ENCODE data around the gene PCBD2.
"Not testable (repeated sequence)": the region's sequence is repeated elsewhere in the genome, so short reads cannot be mapped to it uniquely, and the experiment has no call there.

The PCBD2 gene

GRCh38 chr5:134964359-134965270 lies 59.7 kb downstream of the PCBD2 start:
- DNase-seq = no peak

GRCh38 chr5:134965271-134965825 lies 60.4 kb downstream of the PCBD2 start:
- DNase-seq = peak in 1 of 2 donors; percentile 3

DNA sequence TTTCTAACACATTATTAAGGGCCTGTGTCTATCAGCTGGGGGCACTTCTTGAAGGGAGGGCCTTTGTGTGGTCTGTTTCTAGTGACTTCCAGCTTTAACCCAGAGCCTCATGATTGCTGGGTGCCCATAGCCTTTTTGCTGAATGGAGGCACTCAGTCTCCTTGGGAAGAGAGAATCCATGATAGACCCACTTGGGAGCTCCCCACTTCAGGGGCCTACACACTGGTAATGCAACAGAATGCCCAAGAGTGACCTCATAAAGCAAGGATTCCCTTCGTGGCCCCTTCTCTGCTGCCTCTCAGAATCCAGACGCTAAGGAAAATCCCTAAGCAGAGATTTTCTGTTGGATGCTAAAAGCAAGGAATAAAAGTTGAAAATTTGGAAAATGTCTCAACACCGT lies 62.7 kb downstream of the PCBD2 start, which contains the start of gene CATSPER3:
CATSPER3 (plus strand) TSS at position 301 of the 400 bp plus-strand sequence; CDS start at position 386, 85 bp downstream.
- no peak for DNase-seq

- no peak for DNase-seq
Observed at GRCh38 chr5:134968055-134968454, 63.1 kb downstream of the PCBD2 start.

- no peak for DNase-seq
Observed at GRCh38 chr5:134969166-134969565, 64.2 kb downstream of the PCBD2 start.

DNA sequence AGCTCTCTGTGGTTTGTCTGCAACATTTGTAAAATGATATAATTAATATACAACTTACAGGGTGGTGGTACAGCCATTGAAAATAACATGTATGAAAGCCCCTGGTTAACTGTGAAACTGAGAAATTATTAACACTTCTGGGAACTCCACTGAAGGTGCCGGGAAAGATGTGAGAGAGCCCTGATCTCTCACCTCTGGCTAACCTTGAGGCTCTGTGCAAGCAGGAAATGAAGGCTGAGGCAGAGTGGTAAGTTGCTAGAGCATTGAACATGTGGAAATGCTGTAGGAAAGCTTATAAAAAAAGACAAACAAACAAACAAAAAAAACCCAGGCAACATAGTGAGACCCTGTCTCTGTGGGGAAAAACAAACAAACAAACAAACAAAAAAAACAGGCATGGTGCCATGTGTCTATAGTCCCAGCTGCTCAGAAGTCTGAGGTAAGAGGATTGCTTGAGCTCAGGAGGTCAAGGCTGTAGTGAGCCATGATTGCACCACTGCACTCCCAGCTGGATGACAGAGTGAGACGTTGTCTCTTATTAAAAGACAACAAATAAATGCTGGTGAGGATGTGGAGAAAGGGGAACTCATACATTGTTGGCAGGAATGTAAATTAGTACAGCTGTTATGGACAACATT lies 70.3 kb downstream of the PCBD2 start:
- DNase-seq = no peak

GRCh38 chr5:134975843-134976242 lies 70.9 kb downstream of the PCBD2 start:
- DNase-seq = no peak

DNA sequence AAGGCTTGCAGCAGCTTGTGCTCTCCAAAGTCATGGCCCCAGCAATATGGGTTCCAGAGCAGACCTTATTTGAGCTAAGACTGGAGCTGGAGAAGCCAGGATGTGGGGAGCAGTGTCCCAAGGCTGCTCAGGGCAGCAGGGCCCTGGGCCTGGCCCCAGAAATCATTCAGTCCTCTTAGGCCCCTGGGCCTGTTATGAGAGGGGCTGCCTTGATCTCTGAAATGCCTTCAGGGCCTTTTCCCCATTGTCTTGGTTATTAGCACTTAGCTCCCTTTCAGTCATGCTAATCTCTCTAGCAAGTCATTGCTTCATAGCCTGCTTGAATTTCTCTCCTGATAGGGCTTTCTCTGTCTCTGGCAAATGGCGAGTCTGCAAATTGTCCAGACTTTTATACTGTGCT lies 71.9 kb downstream of the PCBD2 start:
- no peak for DNase-seq

DNA sequence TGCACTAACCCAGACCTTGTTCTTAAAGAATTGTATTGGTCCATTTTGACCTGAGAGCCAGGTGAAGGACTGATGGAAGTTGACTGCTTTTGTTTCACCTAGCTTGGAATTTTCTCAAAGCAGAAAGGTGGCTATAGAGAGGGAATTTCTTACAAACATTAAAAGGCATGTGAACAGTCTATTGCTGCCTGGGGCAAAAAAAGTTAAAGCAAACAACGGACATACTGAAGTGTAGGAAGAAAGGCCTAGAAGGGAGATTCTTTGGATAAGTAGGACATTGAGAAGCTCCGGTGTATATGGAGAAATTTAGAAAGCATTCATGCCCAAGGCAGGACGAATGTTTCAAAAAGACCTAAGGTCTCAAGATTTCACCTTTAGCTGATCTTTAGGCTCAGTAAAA lies 74.5 kb downstream of the PCBD2 start:
- no peak for DNase-seq

GRCh38 chr5:134982230-134982629 lies 77.3 kb downstream of the PCBD2 start:
- DNase-seq = no peak

DNA sequence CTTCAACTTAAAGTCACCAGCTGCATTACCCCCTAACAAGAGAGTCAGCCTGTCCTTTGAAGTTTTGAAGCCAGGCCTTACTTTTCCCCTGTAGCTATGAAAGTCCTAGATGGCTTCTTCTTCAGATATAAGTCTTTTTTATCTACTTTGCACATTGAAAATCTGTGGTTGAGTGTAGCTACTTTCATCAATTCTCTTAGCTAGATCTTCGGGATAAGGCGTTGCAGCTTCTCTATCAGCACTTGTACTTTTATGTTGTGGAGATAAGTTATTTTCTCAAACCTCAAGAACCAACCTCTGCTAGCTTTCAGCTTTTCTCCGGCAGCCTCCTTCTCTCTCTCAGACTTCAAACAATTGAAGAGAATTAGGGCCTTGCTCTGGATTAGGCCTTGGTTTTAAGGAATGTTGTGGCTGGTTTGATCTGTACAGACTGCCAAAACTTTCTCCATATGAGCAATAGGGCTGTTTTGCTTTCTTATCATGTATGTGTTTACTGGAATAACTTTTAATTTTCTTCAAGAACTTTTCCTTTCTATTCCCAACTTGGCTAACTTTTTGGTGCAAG lies 84.4 kb downstream of the PCBD2 start:
- no peak for DNase-seq

DNA sequence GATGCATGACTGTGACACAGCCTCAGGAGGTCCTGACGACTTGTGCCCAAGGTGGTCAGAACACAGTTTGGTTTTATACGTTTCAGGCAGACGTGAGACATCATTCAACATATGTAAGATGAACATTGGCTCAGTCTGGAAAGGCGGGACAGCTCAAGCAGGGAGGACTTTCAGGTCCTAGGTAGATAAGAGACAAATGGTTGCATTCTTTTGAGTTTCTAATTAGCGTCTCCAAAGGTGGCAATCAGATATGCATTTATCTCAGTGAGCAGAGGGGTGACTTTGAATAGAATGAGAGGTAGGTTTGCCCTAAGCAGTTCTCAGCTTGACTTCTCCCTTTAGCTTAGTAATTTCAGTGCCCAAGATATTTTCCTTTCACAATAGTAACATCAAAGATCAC lies 85.3 kb downstream of the PCBD2 start:
- not testable (repeated sequence) for DNase-seq

- DNase-seq = no peak
Observed at GRCh38 chr5:134992148-134992547, 87.2 kb downstream of the PCBD2 start.

DNA sequence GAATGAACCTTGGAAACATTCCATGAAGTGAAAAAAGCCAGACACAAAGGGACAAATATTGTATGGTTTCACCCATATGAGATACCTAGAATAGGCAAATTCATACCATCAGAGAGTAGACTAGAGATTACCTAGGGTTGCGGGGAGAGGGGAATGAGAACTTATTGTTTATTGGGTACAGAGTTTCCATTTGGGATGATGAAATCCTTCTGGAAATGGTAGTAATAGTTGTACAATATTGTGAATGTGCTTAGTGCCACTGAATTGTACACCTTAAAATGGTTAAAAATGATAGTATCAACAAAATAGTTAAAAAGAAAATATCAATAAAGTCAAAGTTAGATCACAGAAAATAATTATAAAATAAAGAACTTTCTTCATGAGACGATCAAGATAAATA lies 88.2 kb downstream of the PCBD2 start:
- no peak for DNase-seq

GRCh38 chr5:134994560-134995156 lies 89.7 kb downstream of the PCBD2 start:
- DNase-seq = no peak

- no peak for DNase-seq
Observed at GRCh38 chr5:134995850-134996402, 91.0 kb downstream of the PCBD2 start.

- DNase-seq = no peak
Observed at GRCh38 chr5:134997015-134997414, 92.1 kb downstream of the PCBD2 start.

DNA sequence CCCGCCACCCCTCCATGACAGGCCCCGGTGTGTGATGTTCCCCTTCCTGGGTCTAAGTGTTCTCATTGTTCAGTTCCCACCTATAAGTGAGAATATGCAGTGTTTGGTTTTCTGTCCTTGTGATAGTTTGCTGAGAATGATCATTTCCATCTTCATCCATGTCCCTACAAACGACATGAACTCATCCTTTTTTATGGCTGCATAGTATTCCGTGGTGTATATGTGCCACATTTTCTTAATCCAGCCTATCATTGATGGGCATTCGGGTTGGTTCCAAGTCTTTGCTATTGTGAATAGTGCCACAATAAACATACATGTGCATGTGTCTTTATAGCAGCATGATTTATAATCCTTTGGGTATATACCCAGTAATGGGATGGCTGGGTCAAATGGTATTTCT lies 93.1 kb downstream of the PCBD2 start:
- DNase-seq = not testable (repeated sequence)

DNA sequence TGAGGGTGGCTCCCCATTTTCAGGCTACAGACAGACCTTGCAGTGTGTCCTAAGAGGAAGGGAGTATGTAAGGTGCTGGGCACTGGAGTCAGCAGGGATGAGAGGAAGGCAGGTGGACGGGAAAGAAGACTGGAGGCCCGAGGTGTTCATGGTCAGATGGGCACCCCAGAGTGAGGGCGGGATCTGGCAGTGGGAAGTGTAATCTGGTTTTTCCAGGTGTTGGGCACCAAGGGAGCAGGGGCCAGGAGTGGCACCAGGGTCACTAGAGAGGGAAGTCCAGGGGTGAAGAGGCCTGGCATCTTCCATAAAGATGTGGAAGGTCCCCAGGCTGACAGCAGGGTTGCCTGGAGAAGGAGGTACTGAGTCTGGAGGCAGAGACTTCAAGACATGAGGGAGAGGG lies 99.4 kb downstream of the PCBD2 start:
- DNase-seq = no peak

DNA sequence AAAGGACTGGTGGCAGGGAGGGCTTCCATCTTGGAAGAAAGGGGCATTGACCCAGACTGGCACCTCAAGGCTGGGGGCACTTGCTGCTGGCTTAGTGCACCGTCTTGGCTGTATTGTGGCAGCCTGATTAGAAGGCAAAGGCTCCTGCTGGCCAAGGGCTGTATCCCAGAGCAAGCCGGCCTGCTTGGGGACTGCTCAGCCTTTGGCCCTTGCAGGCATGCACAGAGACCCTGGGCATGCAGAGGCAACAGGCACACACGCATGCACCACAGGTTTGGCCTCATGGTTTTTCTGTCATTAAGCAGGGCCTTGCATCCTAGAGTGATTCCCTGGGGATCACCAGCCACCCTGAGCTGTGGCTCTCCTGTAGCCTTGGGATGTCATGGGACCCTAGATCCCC lies 100.1 kb downstream of the PCBD2 start:
- DNase-seq = no peak

GRCh38 chr5:135007305-135007704 lies 102.4 kb downstream of the PCBD2 start:
- DNase-seq = no peak

DNA sequence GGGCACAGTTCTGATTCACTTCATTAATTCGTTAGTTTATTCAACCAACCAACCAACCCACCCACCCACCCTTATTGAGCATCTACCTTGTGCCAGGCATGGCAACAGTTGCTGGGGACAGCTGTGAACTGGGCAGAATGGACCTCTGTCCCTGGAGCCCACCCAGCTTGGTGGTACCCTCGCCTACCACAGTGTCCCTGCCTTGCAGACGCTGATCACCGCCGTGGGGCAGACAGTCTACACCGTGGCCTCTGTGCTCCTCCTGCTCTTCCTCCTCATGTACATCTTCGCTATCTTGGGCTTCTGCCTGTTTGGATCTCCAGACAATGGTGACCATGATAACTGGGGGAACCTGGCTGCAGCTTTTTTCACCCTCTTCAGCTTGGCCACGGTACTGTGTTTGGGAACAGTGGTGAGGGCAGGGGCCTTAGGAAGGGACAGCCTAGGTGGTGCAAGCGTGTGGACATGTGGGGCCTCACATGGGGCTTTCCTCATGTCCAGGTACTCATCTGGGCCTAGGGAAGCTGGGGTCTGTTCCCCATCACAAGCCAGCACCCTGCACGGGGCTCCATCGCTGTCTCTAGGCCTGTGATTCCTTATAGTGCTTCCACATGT lies 102.9 kb downstream of the PCBD2 start:
- DNase-seq = no peak

Measured in stimulated activated CD4-positive, alpha-beta T cell treated with anti-CD3 and anti-CD28 coated beads, Interleukin-2, amount 100 ng/mL, for 24 hours (primary cell).